HCT116 (cell line): ENCODE data around the gene NR2C2. TPM values are rescaled to one million over a fixed set of nuclear protein-coding genes. Genes with fewer than 3 reads are reported as not detected.

Experiments
- ATAC-seq: fragments of 200-7000 bp; cut with Tn5 transposase; 2 replicates; pipeline ENCODE4 v1.9.1; 2020; ENCODE audit warnings: mild to moderate bottlenecking, moderate library complexity
- BruUV-seq: library from RNA; stranded (reverse); fragments of 400-500 nt; replicated peaks from 2 replicates; lab custom pipeline; 2021; lab: Mats Ljungman, UMichigan
- CTCF ChIA-PET: fragments of 300-600 bp; sonication (Branson Sonifier 250); formaldehyde crosslinking; loops from one replicate; lab custom pipeline; 2021; ENCODE audit warnings: antibody characterized with exemption; lab: Charles Lee
- POLR2A ChIA-PET: fragments of 300-600, 350-600 bp; sonication (Branson Sonifier 250); formaldehyde crosslinking; loops from one replicate; lab custom pipeline; 2021; ENCODE audit warnings: antibody characterized with exemption; lab: Charles Lee
- RAD21 ChIA-PET, 2 experiments: fragments of 300-600 bp; sonication (Branson Sonifier 250); formaldehyde crosslinking; loops; one replicate each; lab custom pipeline; 2023; ENCODE audit warnings: low total read pairs in 2 of 2; ENCODE audit not compliant: uncharacterized antibody in 2 of 2, unreplicated experiment in 2 of 2, low non-redundant PET in 1 of 2; lab: Charles Lee
- DNase-seq: peaks from one replicate; pipeline ENCODE4 v3.0.0-alpha.2; 2010; ENCODE audit warnings: low read depth, low spot score
- H2AFZ ChIP-seq: fragments of 200-600 bp; shearing (Covaris generic), sonication (generic); 2 replicates; pipeline ENCODE4 v1.6.1; 2017; ENCODE audit warnings: low read depth, mixed run types, mixed read lengths, antibody characterized with exemption, low read length; ENCODE audit not compliant: poor library complexity, severe bottlenecking
- H3K27ac ChIP-seq: 2 replicates; pipeline ENCODE4 v1.5.1; 2012; ENCODE audit warnings: low read depth, low read length
- H3K27me3 ChIP-seq: fragments of 200-600 bp; sonication (generic); 2 replicates; pipeline ENCODE4 v1.6.1; 2016; ENCODE audit warnings: mixed run types, low read length, mixed read lengths; ENCODE audit not compliant: insufficient read depth
- H3K36me3 ChIP-seq, 2 experiments: fragments of 200-500 bp in 1 of 2; fragments of 200-600 bp in 1 of 2; sonication (Bioruptor generic) in 1 of 2; sonication (generic) in 1 of 2; 2 replicates each; pipeline versions ENCODE4 v1.5.1 to v1.6.1; 2014 to 2016; ENCODE audit warnings: low read length in 2 of 2, inconsistent platforms in 1 of 2, mixed read lengths in 1 of 2, mixed run types in 1 of 2; ENCODE audit not compliant: insufficient read depth in 2 of 2, control insufficient read depth in 1 of 2
- H3K4me1 ChIP-seq, 2 experiments: fragments of 200-600 bp in 1 of 2; sonication (generic) in 1 of 2; 2 replicates each; pipeline versions ENCODE4 v1.5.1 to v1.6.1; 2012 to 2017; ENCODE audit warnings: low read length in 2 of 2, inconsistent platforms in 1 of 2, mild to moderate bottlenecking in 1 of 2, mixed read lengths in 1 of 2, mixed run types in 1 of 2, moderate library complexity in 1 of 2; ENCODE audit not compliant: insufficient read depth in 2 of 2, control insufficient read depth in 1 of 2
- H3K4me2 ChIP-seq: fragments of 200-600 bp; sonication (generic); 2 replicates; pipeline ENCODE4 v1.6.1; 2017; ENCODE audit warnings: mixed run types, low read length, mixed read lengths
- H3K4me3 ChIP-seq, 2 experiments: fragments of 200-600 bp in 1 of 2; sonication (generic) in 1 of 2; replicated peaks in 1 of 2; 2 replicates each; pipeline ENCODE4 v1.5.1; 2011 to 2016; ENCODE audit warnings: low read length in 2 of 2, control low read depth in 1 of 2, low read depth in 1 of 2, mild to moderate bottlenecking in 1 of 2, mixed read lengths in 1 of 2, mixed run types in 1 of 2
- H3K79me2 ChIP-seq: fragments of 200-600 bp; sonication (generic); 2 replicates; pipeline ENCODE4 v1.6.1; 2017; ENCODE audit warnings: mild to moderate bottlenecking, mixed run types, low read length, moderate library complexity, mixed read lengths; ENCODE audit not compliant: insufficient read depth
- H3K9ac ChIP-seq: fragments of 200-600 bp; sonication (generic); 2 replicates; pipeline ENCODE4 v1.6.1; 2016; ENCODE audit warnings: low read length, mixed read lengths
- H3K9me2 ChIP-seq: fragments of 200-600 bp; sonication (generic), shearing (Covaris generic); 2 replicates; pipeline ENCODE4 v1.6.1; 2017; ENCODE audit warnings: mixed run types, mild to moderate bottlenecking, moderate library complexity; ENCODE audit not compliant: insufficient read depth
- H3K9me3 ChIP-seq, 2 experiments: fragments of 200-500 bp in 1 of 2; fragments of 200-600 bp in 1 of 2; sonication (Bioruptor generic) in 1 of 2; sonication (generic) in 1 of 2; 2 replicates each; pipeline ENCODE4 v1.6.1; 2014 to 2017; ENCODE audit warnings: low read length in 2 of 2, mixed read lengths in 2 of 2, inconsistent platforms in 1 of 2, low read depth in 1 of 2, mild to moderate bottlenecking in 1 of 2, mixed run types in 1 of 2, moderate library complexity in 1 of 2; ENCODE audit not compliant: control insufficient read depth in 1 of 2, insufficient read depth in 1 of 2
- H4K20me1 ChIP-seq: fragments of 200-600 bp; sonication (generic), shearing (Covaris generic); 2 replicates; pipeline ENCODE4 v1.6.1; 2017; ENCODE audit warnings: mixed run types, mild to moderate bottlenecking, moderate library complexity; ENCODE audit not compliant: insufficient read depth
- CEBPB ChIP-seq: IDR thresholded peaks from 2 replicates; pipeline ENCODE4 v1.6.1; 2012; ENCODE audit warnings: low read depth
- EZH2phosphoT487 ChIP-seq: fragments of 200-600 bp; IDR thresholded peaks from 2 replicates; pipeline ENCODE4 v1.6.1; 2018; ENCODE audit warnings: antibody characterized with exemption, borderline replicate concordance
- JUND ChIP-seq: IDR thresholded peaks from 2 replicates; pipeline ENCODE4 v1.6.1; 2012
- SIN3A ChIP-seq: IDR thresholded peaks from 2 replicates; pipeline ENCODE4 v1.6.1; 2012; ENCODE audit warnings: low read depth
- SP1 ChIP-seq: IDR thresholded peaks from 2 replicates; pipeline ENCODE4 v1.6.1; 2012; ENCODE audit warnings: low read depth
- TCF7L2 ChIP-seq: IDR thresholded peaks from 2 replicates; pipeline ENCODE4 v1.7.0; 2011; ENCODE audit warnings: borderline replicate concordance, inconsistent platforms; ENCODE audit not compliant: insufficient read depth, insufficient read length; ENCODE audit errors: extremely low read depth
- ZFX ChIP-seq: fragments of 450-650 bp; IDR thresholded peaks from 2 replicates; pipeline ENCODE4 v1.6.1; 2017
- intact Hi-C: fragments of 100-400 bp; cut with micrococcal nuclease; formaldehyde crosslinking; loops from 2 replicates; pipeline ENCODE4 v1.10.0; 2022
- total RNA-seq: library from RNA; stranded (reverse); gene quantifications from one replicate; pipeline ENCODE4 v1.2.1, GENCODE V29; 2021; ENCODE audit not compliant: unreplicated experiment
- TF ChIP-seq, protein P1 (sequence below), 3 experiments: fragments of 200-600 bp in 1 of 3; sonication (generic) in 1 of 3; IDR thresholded peaks in 2 of 3; conservative IDR thresholded peaks in 1 of 3; 2 replicates each; pipeline ENCODE4 v1.5.1; 2012 to 2017; ENCODE audit warnings: low read depth in 2 of 3, low read length in 2 of 3, antibody characterized with exemption in 1 of 3, borderline replicate concordance in 1 of 3, control low read depth in 1 of 3, mild to moderate bottlenecking in 1 of 3, mixed read lengths in 1 of 3, mixed run types in 1 of 3, moderate library complexity in 1 of 3; ENCODE audit not compliant: insufficient read depth in 1 of 3
- TF ChIP-seq, protein P2 (sequence below): IDR thresholded peaks from 2 replicates; pipeline ENCODE4 v1.6.1; 2012; ENCODE audit warnings: low read depth
- TF ChIP-seq, protein P3 (sequence below): IDR thresholded peaks from 2 replicates; pipeline ENCODE4 v1.6.1; 2012

Gene NR2C2
- total RNA-seq, 1 experiment from 2014 or later = 45.0 TPM

DNA sequence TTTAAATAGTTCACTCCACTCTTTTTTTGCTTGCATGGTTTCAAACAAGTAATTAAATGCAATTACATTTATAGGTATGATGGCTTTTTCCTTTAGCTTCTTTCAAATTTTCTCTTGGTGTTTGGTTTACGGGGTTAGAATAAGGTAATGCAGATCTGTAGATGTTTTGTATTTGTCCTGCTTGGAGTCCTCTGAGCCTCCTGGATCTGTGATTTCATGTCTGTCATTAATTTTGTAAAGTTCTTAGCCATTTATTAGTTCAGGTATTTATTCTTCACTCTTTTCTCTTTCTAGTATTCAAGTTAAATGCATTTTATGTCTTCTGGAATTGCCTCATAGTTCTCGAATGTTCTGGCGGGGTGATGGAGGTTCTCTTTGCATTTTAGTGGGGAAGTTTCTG lies 119.1 kb downstream of the NR2C2 start:
- ATAC-seq (no peak), DNase-seq (no peak)
- H3K4me1 ChIP-seq = peaks cover 11 to 17% of the 10 kb centered on the region in 2 experiments
- TF ChIP-seq EZH2phosphoT487 (no peak), SIN3A (no peak), ZFX (no peak), TCF7L2 (no peak), SP1 (no peak), CEBPB (no peak), JUND (no peak)
- TF ChIP-seq, protein P1, sequence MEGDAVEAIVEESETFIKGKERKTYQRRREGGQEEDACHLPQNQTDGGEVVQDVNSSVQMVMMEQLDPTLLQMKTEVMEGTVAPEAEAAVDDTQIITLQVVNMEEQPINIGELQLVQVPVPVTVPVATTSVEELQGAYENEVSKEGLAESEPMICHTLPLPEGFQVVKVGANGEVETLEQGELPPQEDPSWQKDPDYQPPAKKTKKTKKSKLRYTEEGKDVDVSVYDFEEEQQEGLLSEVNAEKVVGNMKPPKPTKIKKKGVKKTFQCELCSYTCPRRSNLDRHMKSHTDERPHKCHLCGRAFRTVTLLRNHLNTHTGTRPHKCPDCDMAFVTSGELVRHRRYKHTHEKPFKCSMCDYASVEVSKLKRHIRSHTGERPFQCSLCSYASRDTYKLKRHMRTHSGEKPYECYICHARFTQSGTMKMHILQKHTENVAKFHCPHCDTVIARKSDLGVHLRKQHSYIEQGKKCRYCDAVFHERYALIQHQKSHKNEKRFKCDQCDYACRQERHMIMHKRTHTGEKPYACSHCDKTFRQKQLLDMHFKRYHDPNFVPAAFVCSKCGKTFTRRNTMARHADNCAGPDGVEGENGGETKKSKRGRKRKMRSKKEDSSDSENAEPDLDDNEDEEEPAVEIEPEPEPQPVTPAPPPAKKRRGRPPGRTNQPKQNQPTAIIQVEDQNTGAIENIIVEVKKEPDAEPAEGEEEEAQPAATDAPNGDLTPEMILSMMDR (IDR thresholded peaks at IDR 0.05 in 2 of 3, conservative IDR thresholded peaks at IDR 0.05 in 1 of 3; ENCODE audit: borderline replicate concordance in 1 of 3, insufficient read depth in 1 of 3, low read depth in 2 of 3, low read length in 2 of 3) = no peak
- TF ChIP-seq, protein P2, sequence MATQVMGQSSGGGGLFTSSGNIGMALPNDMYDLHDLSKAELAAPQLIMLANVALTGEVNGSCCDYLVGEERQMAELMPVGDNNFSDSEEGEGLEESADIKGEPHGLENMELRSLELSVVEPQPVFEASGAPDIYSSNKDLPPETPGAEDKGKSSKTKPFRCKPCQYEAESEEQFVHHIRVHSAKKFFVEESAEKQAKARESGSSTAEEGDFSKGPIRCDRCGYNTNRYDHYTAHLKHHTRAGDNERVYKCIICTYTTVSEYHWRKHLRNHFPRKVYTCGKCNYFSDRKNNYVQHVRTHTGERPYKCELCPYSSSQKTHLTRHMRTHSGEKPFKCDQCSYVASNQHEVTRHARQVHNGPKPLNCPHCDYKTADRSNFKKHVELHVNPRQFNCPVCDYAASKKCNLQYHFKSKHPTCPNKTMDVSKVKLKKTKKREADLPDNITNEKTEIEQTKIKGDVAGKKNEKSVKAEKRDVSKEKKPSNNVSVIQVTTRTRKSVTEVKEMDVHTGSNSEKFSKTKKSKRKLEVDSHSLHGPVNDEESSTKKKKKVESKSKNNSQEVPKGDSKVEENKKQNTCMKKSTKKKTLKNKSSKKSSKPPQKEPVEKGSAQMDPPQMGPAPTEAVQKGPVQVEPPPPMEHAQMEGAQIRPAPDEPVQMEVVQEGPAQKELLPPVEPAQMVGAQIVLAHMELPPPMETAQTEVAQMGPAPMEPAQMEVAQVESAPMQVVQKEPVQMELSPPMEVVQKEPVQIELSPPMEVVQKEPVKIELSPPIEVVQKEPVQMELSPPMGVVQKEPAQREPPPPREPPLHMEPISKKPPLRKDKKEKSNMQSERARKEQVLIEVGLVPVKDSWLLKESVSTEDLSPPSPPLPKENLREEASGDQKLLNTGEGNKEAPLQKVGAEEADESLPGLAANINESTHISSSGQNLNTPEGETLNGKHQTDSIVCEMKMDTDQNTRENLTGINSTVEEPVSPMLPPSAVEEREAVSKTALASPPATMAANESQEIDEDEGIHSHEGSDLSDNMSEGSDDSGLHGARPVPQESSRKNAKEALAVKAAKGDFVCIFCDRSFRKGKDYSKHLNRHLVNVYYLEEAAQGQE = no peak
- TF ChIP-seq, protein P3, sequence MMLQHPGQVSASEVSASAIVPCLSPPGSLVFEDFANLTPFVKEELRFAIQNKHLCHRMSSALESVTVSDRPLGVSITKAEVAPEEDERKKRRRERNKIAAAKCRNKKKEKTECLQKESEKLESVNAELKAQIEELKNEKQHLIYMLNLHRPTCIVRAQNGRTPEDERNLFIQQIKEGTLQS = no peak
- no peak overlapping the region for H2AFZ ChIP-seq
- BruUV-seq = no TSS peak
- peaks cover 23% of the 10 kb centered on the region for H3K79me2 ChIP-seq
- no peak overlapping the region for H3K4me2 ChIP-seq
- no peaks in the 10 kb centered on the region for H3K27me3 ChIP-seq
- no peak overlapping the region for H3K4me3 ChIP-seq
- H3K9ac ChIP-seq = no peak overlapping the region
- RAD21 ChIA-PET = no interaction called here
- no peaks in the 10 kb centered on the region for H3K9me2 ChIP-seq
- peaks cover 0 to 8% of the 10 kb centered on the region in 2 experiments; a peak in 1 of 4 replicates for H3K36me3 ChIP-seq
- CTCF ChIA-PET = no interaction called here
- intact Hi-C loops = no loop called here
- POLR2A ChIA-PET = no interaction called here
- no peak overlapping the region for H3K27ac ChIP-seq
- no peaks in the 10 kb centered on the region for H3K9me3 ChIP-seq
- no peaks in the 10 kb centered on the region for H4K20me1 ChIP-seq
